Fibroblast of lung (primary cell): ENCODE measurements around the gene STK32B. TPM values are rescaled to one million over a fixed set of nuclear protein-coding genes. Genes with fewer than 3 reads are reported as not detected.
A peak's percentile ranks its signal among the peaks of the same experiment; 100 is the strongest.

Experiments
- DNase-seq, 2 donors: peaks; one replicate each; pipeline versions ENCODE4 v3.0.0 to v3.0.0-alpha.2; 2010; ENCODE audit warnings: low read depth in 2 of 2
- H2AFZ ChIP-seq: 2 replicates; pipeline ENCODE4 v1.5.1; 2012; ENCODE audit warnings: low read length, control low read depth, inconsistent platforms
- H3K27ac ChIP-seq: 2 replicates; pipeline ENCODE4 v1.5.1; 2011; ENCODE audit warnings: low read length, control low read depth; ENCODE audit not compliant: insufficient read depth
- H3K27me3 ChIP-seq: 2 replicates; pipeline ENCODE4 v1.5.1; 2011; ENCODE audit warnings: mild to moderate bottlenecking, low read length; ENCODE audit not compliant: control insufficient read depth, insufficient read depth
- H3K36me3 ChIP-seq: 2 replicates; pipeline ENCODE4 v1.5.1; 2011; ENCODE audit warnings: low read length; ENCODE audit not compliant: control insufficient read depth, insufficient read depth
- H3K4me1 ChIP-seq: 2 replicates; pipeline ENCODE4 v1.5.1; 2011; ENCODE audit warnings: low read length; ENCODE audit not compliant: control insufficient read depth, insufficient read depth; ENCODE audit errors: extremely low read depth
- H3K4me2 ChIP-seq: 2 replicates; pipeline ENCODE4 v1.5.1; 2011; ENCODE audit warnings: low read length, control low read depth; ENCODE audit not compliant: insufficient read depth; ENCODE audit errors: extremely low read depth
- H3K4me3 ChIP-seq, 4 experiments: fragments of 200-600 bp in 1 of 4; sonication (generic) in 1 of 4; replicated peaks in 1 of 4; 2 replicates each; pipeline ENCODE4 v1.5.1; 2011 to 2016; ENCODE audit warnings: low read length in 4 of 4, low read depth in 3 of 4, mild to moderate bottlenecking in 3 of 4, control low read depth in 2 of 4, inconsistent platforms in 1 of 4, mixed read lengths in 1 of 4; ENCODE audit not compliant: insufficient read depth in 1 of 4; ENCODE audit errors: control extremely low read depth in 1 of 4
- H3K79me2 ChIP-seq: 2 replicates; pipeline ENCODE4 v1.5.1; 2012; ENCODE audit warnings: mild to moderate bottlenecking, low read length, inconsistent platforms; ENCODE audit not compliant: control insufficient read depth, insufficient read depth
- H3K9ac ChIP-seq: 2 replicates; pipeline ENCODE4 v1.5.1; 2011; ENCODE audit warnings: mild to moderate bottlenecking, low read length, control low read depth; ENCODE audit not compliant: insufficient read depth
- H3K9me3 ChIP-seq: 2 replicates; pipeline ENCODE4 v1.5.1; 2012; ENCODE audit warnings: low read depth, low read length; ENCODE audit not compliant: control insufficient read depth, insufficient read depth
- H4K20me1 ChIP-seq: 2 replicates; pipeline ENCODE4 v1.5.1; 2011; ENCODE audit warnings: low read length; ENCODE audit not compliant: control insufficient read depth, insufficient read depth; ENCODE audit errors: extremely low read depth
- EZH2 ChIP-seq: IDR thresholded peaks from 2 replicates; pipeline ENCODE4 v1.5.1; 2012; ENCODE audit warnings: low read length, control low read depth, mild to moderate bottlenecking; ENCODE audit errors: missing control alignments
- polyA plus RNA-seq, 2 donors: library from polyadenylated mRNA; depleted of rRNA in 1 of 2; stranded (reverse) in 1 of 2; unstranded in 1 of 2; fragments of >200 nt; gene quantifications; 2 replicates each; pipeline ENCODE4 v1.2.1, GENCODE V29; 2011 to 2012; ENCODE audit warnings: missing spikeins in 1 of 2
- total RNA-seq: library from RNA; depleted of rRNA; stranded (reverse); fragments of >200 nt; gene quantifications from 2 replicates; pipeline ENCODE4 v1.2.1, GENCODE V29; 2014
- TF ChIP-seq, protein P1 (sequence below), 2 donors: IDR thresholded peaks in 1 of 2; conservative IDR thresholded peaks in 1 of 2; 1 replicate in 1 of 2; 2 replicates in 1 of 2; pipeline ENCODE4 v1.5.1; 2011 to 2012; ENCODE audit warnings: low read length in 2 of 2, control low read depth in 1 of 2, inconsistent platforms in 1 of 2, low read depth in 1 of 2, mild to moderate bottlenecking in 1 of 2

The STK32B gene
- total and polyA plus RNA-seq, 2 donors (not counting 1 experiment from before 2014, with no cell fraction given) = 0.50 to 1.4 TPM

DNA sequence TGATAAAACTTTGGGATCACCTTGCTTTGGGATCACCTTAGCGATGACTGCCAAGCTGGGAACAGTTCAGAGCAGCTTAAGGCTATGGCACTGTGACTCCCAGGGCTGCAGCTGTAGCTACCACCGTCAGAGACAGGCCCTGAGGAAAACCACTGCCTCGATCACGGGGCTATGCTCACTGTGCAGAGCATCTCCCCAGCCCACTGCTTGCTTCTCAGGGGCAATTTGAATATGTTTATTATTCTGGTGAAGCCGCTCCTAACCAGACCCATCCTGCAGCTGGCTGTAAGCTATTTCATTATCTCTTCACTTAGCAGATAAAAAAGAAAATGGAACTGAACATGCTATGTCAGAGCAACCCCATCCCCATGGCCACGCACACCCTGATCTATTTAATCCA, 328.6 kb downstream of the STK32B start:
- no peak for TF ChIP-seq EZH2
- TF ChIP-seq, protein P1, sequence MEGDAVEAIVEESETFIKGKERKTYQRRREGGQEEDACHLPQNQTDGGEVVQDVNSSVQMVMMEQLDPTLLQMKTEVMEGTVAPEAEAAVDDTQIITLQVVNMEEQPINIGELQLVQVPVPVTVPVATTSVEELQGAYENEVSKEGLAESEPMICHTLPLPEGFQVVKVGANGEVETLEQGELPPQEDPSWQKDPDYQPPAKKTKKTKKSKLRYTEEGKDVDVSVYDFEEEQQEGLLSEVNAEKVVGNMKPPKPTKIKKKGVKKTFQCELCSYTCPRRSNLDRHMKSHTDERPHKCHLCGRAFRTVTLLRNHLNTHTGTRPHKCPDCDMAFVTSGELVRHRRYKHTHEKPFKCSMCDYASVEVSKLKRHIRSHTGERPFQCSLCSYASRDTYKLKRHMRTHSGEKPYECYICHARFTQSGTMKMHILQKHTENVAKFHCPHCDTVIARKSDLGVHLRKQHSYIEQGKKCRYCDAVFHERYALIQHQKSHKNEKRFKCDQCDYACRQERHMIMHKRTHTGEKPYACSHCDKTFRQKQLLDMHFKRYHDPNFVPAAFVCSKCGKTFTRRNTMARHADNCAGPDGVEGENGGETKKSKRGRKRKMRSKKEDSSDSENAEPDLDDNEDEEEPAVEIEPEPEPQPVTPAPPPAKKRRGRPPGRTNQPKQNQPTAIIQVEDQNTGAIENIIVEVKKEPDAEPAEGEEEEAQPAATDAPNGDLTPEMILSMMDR (conservative IDR thresholded peaks at IDR 0.05 in 1 of 2, IDR thresholded peaks at IDR 0.05 in 1 of 2; ENCODE audit: low read depth in 1 of 2, low read length in 2 of 2) = no peak
- Histone ChIP-seq H3K79me2 (no peaks in the 10 kb centered on the region), H3K4me1 (peaks cover 16% of the 10 kb centered on the region), H4K20me1 (no peaks in the 10 kb centered on the region), H3K27me3 (no peaks in the 10 kb centered on the region), H2AFZ (no peak overlapping the region), H3K4me3 (no peak overlapping the region), H3K9me3 (no peaks in the 10 kb centered on the region), H3K27ac (no peak overlapping the region), H3K9ac (no peak overlapping the region), H3K4me2 (no peak overlapping the region), H3K36me3 (no peaks in the 10 kb centered on the region)
- DNase-seq = no peak

DNA sequence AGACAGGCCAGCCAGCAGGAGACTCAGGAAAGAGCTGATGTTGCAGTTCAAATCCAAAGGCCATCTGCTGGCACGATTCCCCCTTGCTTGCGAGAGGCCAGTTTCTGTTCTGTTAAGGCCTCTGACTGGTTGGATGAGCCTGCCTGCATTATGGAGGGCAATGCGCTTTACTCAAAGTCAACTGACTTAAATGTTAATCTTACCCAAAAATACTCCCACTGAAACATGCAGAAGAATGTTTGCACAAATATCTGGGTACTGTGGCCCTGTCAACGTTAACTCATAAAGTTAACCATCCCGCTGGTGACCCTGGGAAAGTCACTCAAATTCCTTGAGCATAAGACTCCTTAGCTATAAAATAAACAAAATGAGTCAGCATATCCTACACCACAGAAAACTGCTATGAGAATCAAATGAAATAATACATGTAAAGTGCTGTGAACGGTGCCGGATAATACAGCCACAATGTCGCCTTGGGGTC, 330.7 kb downstream of the STK32B start:
- Histone ChIP-seq H2AFZ (no peak overlapping the region), H3K27me3 (no peaks in the 10 kb centered on the region), H3K4me1 (peaks cover 16% of the 10 kb centered on the region), H3K27ac (peak overlapping the region; percentile 47), H3K36me3 (no peaks in the 10 kb centered on the region), H3K4me2 (peak overlapping the region; percentile 48), H3K9me3 (no peaks in the 10 kb centered on the region), H3K79me2 (no peaks in the 10 kb centered on the region), H3K4me3 (no peak overlapping the region), H3K9ac (no peak overlapping the region), H4K20me1 (no peaks in the 10 kb centered on the region)
- TF ChIP-seq, protein P1 (conservative IDR thresholded peaks at IDR 0.05 in 1 of 2, IDR thresholded peaks at IDR 0.05 in 1 of 2; ENCODE audit: low read depth in 1 of 2, low read length in 2 of 2) = no peak
- TF ChIP-seq EZH2 = no peak
- peak; percentile 59 to 64 for DNase-seq

DNA sequence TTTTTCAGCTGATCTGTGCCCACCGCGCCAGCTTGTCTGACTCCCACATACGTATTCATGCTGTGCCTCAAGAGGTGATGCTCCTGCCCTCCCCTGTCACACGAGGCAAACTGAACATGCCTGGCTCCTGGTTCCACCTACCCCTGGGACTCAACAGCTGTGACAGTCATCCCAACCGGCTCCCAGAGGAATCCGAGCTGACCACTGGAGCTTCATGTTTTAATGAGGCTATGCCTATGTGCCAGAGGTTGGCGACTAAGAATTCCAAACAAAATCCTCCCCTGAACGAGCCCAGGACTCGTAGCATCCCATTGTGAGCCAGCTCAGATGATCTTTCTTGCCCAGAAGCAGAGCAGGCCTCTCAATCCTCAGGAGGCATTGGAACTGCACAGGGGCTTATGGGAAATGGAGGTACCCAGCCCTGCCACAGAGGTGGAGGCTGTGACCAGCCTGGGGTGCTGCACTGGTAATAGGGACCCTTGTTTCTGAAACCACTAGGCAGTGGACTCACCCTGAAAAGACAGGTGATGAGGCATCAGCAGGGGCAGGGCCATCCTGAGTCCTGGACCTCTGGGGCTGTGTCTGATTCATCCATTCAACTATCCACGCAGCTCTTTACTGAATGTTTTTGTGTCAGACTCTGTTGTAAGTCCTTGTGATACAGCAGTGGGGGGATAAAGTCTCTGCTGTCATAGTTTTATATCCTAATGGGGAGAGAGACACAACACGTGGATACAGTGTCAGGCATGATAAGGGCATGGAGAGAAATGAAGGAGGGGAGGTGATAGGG, 332.1 kb downstream of the STK32B start:
- H3K27ac ChIP-seq = no peak overlapping the region
- no peak for DNase-seq
- no peaks in the 10 kb centered on the region for H3K9me3 ChIP-seq
- H3K4me2 ChIP-seq = no peak overlapping the region
- H3K27me3 ChIP-seq = no peaks in the 10 kb centered on the region
- H3K36me3 ChIP-seq = no peaks in the 10 kb centered on the region
- no peak overlapping the region for H2AFZ ChIP-seq
- H3K79me2 ChIP-seq = no peaks in the 10 kb centered on the region
- H3K4me3 ChIP-seq = no peak overlapping the region
- H3K9ac ChIP-seq = no peak overlapping the region
- H3K4me1 ChIP-seq = peaks cover 16% of the 10 kb centered on the region
- TF ChIP-seq EZH2 = no peak
- TF ChIP-seq, protein P1 (conservative IDR thresholded peaks at IDR 0.05 in 1 of 2, IDR thresholded peaks at IDR 0.05 in 1 of 2; ENCODE audit: low read depth in 1 of 2, low read length in 2 of 2) = no peak
- no peaks in the 10 kb centered on the region for H4K20me1 ChIP-seq
